GM21447 (cell line): ENCODE results near the gene BEND3.

Experiments
- ATAC-seq: cut with Tn5 transposase; IDR thresholded peaks from one replicate; pipeline ENCODE4 v1.9.1; 2021; ENCODE audit not compliant: unreplicated experiment

Gene BEND3

GRCh38 chr6:107083921-107084320 lies 31.4 kb downstream of the BEND3 start:
- ATAC-seq = no peak

- ATAC-seq = peak; percentile 84
Measured at GRCh38 chr6:107083047-107083768, 32.1 kb downstream of the BEND3 start.

GRCh38 chr6:107082045-107082444 lies 33.3 kb downstream of the BEND3 start:
- ATAC-seq = no peak

- no peak for ATAC-seq
Measured at GRCh38 chr6:107080036-107080435, 35.3 kb downstream of the BEND3 start.

GRCh38 chr6:107079429-107079828 lies 35.9 kb downstream of the BEND3 start:
- ATAC-seq = no peak

GRCh38 chr6:107077710-107078109 lies 37.6 kb downstream of the BEND3 start:
- no peak for ATAC-seq

GRCh38 chr6:107075951-107076381 lies 39.3 kb downstream of the BEND3 start:
- ATAC-seq = no peak

- no peak for ATAC-seq
Measured at GRCh38 chr6:107070686-107071085, 44.6 kb downstream of the BEND3 start.

GRCh38 chr6:107069631-107070548 lies 45.4 kb downstream of the BEND3 start:
- no peak for ATAC-seq

- no peak for ATAC-seq
Measured at GRCh38 chr6:107068691-107069630, 46.4 kb downstream of the BEND3 start.

- no peak for ATAC-seq
Measured at GRCh38 chr6:107066697-107067659, 48.3 kb downstream of the BEND3 start.

GRCh38 chr6:107064579-107065065 lies 50.7 kb downstream of the BEND3 start:
- ATAC-seq = no peak

- no peak for ATAC-seq
Measured at GRCh38 chr6:107062691-107063090, 52.6 kb downstream of the BEND3 start.

GRCh38 chr6:107061125-107062020 lies 53.9 kb downstream of the BEND3 start:
- ATAC-seq = peak; percentile 84

- no peak for ATAC-seq
Measured at GRCh38 chr6:107060704-107061103, 54.6 kb downstream of the BEND3 start.

- no peak for ATAC-seq
Measured at GRCh38 chr6:107059606-107060005, 55.7 kb downstream of the BEND3 start.

GRCh38 chr6:107057679-107058078 lies 57.6 kb downstream of the BEND3 start:
- no peak for ATAC-seq

- no peak for ATAC-seq
Measured at GRCh38 chr6:107056796-107057195, 58.5 kb downstream of the BEND3 start.

GRCh38 chr6:107047807-107048206 lies 67.5 kb downstream of the BEND3 start:
- no peak for ATAC-seq
